ENCODE measurements around the gene SCCPDH.

SCCPDH gene

GRCh38 chr1:246786606-246787238 lies 62.5 kb downstream of the SCCPDH start:
- DNase-seq (ENCODE audit: low read depth): no peak

- DNase-seq (ENCODE audit: low read depth): no peak
Measured at GRCh38 chr1:246787781-246788513, 63.7 kb downstream of the SCCPDH start.

DNA sequence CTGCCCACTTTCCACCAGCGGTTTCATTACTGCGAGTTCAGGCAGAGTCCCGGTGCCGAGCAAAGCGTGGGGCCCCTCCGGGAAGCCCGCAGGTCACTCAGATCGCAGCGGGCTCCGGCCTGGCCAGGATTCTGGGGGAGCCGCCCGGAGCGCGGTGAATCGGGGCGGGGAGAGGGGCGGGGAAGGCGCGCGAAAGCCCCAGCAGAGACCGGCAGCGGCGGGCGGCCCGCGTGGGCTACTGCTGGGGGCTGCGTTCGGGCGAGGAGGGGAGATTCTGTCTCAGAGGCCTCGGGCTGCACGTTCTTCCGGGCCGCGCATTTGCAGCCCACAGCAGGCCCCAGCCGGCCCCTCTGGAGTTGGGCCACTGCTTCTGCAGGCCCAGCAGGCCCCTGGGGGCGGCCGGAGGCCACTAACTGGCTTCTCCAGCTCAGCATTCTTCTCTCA lies 64.7 kb downstream of the SCCPDH start:
- DNase-seq (ENCODE audit: low read depth): no peak

DNA sequence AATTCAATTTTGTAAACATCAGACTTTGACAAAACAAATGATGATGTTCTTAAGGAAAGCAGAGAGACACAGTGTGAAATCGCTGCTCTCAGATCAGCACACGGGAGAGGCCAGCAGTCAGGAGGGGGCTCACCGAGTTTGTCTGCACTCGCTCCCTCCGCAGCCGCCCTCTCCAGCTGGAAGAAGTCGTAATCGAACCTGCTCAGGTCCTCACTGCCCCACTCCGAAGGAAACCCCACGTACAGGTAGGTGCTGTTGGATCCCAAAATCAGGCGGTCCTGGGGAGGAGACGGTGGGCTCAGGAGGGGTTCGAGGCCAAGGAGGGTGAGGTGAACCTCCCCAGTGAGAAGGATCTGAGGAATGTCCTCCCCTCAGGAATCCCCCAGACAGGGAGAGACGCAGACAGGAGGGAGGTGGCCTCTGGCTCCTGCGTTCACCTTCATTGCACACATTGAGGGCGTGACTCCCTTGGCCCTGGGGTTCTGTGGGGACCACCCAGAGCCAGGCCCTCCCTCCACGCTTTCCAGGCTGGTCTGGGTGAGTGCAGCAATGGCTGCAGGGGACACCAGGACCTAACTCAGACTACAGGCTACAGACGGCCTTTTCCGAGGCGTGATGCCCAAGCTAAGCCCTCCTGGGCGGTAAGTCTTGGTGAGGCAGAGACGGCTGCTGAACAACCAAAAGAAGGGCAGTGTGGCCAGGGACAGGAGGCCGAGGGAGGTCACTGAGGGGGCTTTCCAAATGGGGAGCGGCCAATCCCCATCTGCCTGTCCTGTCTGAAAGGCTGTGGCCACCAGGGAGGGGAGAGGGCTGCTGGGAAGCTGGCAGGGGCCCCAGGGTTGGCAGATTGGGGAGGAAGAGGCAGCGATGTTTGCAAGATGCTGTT lies 65.5 kb downstream of the SCCPDH start:
- no peak for DNase-seq (ENCODE audit: low read depth)

DNA sequence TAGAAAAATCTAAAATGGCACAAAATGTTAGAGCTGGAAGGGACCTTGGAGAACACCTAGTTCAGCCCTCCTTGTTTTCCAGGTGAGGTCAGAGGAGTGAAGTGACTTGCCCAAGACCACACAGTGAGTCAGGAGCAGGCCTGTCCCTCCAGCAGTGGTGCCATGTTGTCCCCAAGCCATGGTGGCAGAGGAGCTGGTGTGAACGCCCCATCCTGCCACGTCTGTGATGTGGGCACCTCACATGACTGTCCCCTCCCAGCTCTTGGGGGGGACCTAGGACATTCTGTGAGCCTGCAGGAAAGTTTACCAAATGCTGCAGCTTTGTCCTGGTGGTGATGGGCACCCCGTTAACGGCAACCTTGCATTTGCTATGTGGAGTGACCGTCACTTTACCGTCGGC lies 66.2 kb downstream of the SCCPDH start:
- no peak for DNase-seq (ENCODE audit: low read depth)

- DNase-seq (ENCODE audit: low read depth): no peak
Measured at GRCh38 chr1:246790833-246791232, 66.6 kb downstream of the SCCPDH start.

- DNase-seq (ENCODE audit: low read depth): no peak
Measured at GRCh38 chr1:246791303-246791918, 67.2 kb downstream of the SCCPDH start.

DNA sequence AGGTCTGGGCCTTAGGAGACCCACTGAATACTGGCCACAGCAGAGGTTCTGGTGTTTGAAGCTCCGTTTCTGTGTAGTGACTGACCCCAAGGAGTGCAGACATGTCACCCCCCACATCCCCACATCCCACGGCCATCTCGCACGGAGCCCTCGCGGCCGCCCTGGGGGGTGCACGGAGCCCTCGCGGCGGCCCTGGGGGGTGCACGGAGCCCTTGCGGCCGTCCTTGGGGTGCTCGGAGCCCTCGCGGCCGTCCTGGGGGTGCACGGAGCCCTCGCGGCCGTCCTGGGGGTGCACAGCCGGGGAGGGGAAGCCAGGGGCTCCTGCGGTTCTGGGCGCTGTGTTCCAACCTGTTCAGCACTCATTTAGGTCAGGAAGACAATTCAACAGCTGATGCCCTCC lies 68.4 kb downstream of the SCCPDH start:
- no peak for DNase-seq (ENCODE audit: low read depth)

- DNase-seq (ENCODE audit: low read depth): no peak
Measured at GRCh38 chr1:246793356-246793896, 69.2 kb downstream of the SCCPDH start.

GRCh38 chr1:246794048-246794827 lies 70.0 kb downstream of the SCCPDH start:
- no peak for DNase-seq (ENCODE audit: low read depth)

- no peak for DNase-seq (ENCODE audit: low read depth)
Measured at GRCh38 chr1:246794828-246795671, 70.8 kb downstream of the SCCPDH start.

DNA sequence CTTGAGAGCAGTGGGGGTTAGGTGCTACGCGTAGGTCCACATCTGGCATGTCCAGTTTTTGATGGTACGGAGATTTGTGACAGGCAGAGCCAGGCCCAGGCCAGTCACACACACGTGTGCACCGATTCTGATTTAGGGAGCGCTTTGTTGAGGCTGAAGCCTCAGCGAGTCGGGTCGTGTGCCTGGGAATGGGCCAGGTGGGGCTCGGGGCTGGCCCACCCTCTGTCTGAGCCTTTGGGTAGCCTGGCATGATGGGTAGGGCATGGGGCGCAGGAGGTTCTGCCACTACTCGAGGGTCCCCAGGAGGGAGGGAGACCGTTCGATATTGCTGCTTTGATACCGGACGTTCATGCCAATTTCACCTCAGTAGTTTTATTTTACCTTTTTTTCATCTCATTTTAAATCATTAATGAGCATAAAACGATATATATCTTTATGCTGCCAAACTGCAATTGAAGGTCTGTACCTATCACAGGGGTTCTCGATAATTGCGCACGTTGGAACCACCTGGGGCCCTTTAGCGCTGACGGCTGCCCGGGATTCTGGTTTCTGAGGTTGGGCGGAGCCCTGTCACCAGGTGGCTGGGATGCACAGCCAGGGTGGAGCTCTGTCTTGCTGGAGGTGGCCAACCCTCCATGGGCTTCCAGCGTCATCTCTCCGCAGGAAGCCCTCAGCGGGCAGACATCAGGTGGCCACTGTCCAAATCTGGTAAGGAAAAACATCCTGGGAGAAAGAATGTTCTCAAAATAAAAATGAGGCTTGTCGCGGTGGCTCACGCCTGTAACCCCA lies 71.9 kb downstream of the SCCPDH start:
- no peak for DNase-seq (ENCODE audit: low read depth)

DNA sequence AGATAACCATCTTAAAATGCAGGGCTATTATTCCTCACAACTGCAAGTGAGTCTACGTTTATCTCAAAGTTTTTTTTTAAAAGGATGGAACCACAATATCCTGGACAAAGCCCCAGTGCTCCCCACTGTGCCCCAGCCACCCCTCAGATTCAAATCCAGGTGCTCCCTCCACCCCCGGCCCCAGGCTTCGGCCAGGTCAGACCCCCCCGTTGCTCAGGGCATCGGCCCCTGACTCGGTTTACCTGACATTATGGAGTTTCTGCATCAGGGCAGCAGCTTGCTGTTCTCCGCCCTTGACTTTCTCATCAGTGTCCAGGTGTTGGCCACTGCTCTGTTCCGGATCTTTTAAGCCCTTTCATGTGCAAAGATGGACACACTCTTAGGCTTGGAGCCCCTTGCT lies 72.9 kb downstream of the SCCPDH start:
- DNase-seq (ENCODE audit: low read depth): no peak

DNA sequence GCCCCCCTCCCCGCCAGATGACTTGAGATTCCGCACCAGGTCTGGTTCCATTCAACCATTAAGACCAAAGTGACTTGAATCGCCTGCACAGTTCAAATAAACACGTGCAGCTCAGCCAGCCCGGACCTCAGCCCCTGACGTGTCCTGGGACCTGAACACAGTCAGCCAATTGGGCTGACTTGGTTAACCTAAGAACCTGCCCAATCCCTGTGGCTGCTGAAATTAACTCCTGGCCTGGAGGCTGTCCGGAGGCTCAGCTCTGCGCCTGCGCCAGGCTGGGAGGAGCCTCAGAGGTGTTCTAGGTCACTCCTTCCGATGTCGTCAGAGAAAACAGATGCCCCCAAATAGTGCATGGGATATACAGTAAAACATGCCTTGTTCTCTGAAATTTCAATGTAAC lies 73.4 kb downstream of the SCCPDH start:
- DNase-seq (ENCODE audit: low read depth): no peak

- no peak for DNase-seq (ENCODE audit: low read depth)
Measured at GRCh38 chr1:246798107-246798506, 73.9 kb downstream of the SCCPDH start.

GRCh38 chr1:246798606-246799496 lies 74.6 kb downstream of the SCCPDH start:
- no peak for DNase-seq (ENCODE audit: low read depth)

DNA sequence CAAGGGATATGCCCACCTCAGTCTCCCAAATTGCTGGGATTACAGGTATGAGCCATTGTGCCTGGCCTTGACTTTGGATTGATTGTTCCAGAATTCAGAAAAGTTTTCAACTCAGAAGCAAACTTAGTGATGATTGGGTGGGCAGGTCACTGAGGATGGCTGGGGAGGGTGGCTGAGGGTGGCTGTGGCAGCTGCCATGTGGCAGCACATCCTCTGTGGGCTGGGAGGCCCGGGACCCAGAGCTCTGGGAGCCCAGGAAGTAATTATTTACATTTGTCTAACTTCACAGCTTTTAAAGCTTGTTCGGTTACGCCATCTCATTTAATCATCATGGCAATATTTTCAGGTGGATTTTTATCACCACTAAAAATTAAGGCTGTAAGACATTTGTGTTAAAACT lies 76.1 kb downstream of the SCCPDH start:
- no peak for DNase-seq (ENCODE audit: low read depth)

DNA sequence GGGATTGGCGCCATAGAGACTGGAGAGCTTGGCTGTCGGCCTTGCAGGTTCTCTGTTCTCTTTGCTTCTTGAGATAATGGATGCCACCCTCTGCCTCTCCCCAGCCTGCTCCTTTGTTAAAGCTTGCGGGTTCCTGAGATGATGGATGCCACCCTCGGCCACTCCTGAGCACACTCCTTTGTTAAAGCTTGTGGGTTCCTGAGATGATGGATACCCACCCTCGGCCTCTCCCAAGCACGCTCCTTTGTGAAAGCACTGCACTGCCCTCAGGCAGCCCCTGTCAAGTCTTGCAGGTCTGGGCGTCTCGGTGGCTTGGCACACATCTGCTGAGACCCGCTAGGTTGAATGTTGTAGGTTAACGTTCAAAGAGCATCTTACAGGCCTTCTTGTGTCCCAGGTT lies 76.5 kb downstream of the SCCPDH start:
- DNase-seq (ENCODE audit: low read depth): no peak
